GM23338 (cell line): ENCODE data around the gene FBXO33. TPM values are rescaled to one million over a fixed set of nuclear protein-coding genes. Genes with fewer than 3 reads are reported as not detected.

Source experiments
- ATAC-seq: fragments of 200-7000 bp; cut with Tn5 transposase; 3 replicates; pipeline ENCODE4 v1.9.1; 2020
- DNase-seq: peaks from one replicate; pipeline ENCODE4 v3.0.0-alpha.2; 2015; ENCODE audit warnings: low spot score
- H2AFZ ChIP-seq: fragments of 200-600 bp; sonication (generic); 2 replicates; pipeline ENCODE4 v1.8.0; 2016; ENCODE audit warnings: antibody characterized with exemption, mild to moderate bottlenecking, moderate library complexity
- H3F3A ChIP-seq: fragments of 200-600 bp; sonication (generic); replicated peaks from 2 replicates; pipeline ENCODE4 v1.8.0; 2017; ENCODE audit warnings: antibody characterized with exemption, mixed run types, low read depth
- H3K27ac ChIP-seq: fragments of 200-600 bp; sonication (generic); 2 replicates; pipeline ENCODE4 v1.6.1; 2016; ENCODE audit warnings: low read depth
- H3K27me3 ChIP-seq: fragments of 200-600 bp; sonication (generic); 2 replicates; pipeline ENCODE4 v1.8.0; 2016; ENCODE audit warnings: mild to moderate bottlenecking, mixed run types, moderate library complexity; ENCODE audit not compliant: insufficient read depth
- H3K36me3 ChIP-seq: fragments of 200-600 bp; sonication (generic); 2 replicates; pipeline ENCODE4 v1.8.0; 2016; ENCODE audit warnings: mild to moderate bottlenecking; ENCODE audit not compliant: insufficient read depth
- H3K4me1 ChIP-seq: fragments of 200-600 bp; sonication (generic); 2 replicates; pipeline ENCODE4 v1.8.0; 2016; ENCODE audit warnings: mild to moderate bottlenecking, moderate library complexity; ENCODE audit not compliant: insufficient read depth
- H3K4me2 ChIP-seq: fragments of 200-600 bp; sonication (generic); 2 replicates; pipeline ENCODE4 v1.7.1; 2017; ENCODE audit warnings: mixed run types
- H3K4me3 ChIP-seq: fragments of 200-600 bp; sonication (generic); 2 replicates; pipeline ENCODE4 v1.6.1; 2016; ENCODE audit warnings: mixed run types
- H3K79me2 ChIP-seq: fragments of 200-600 bp; sonication (generic); replicated peaks from 2 replicates; pipeline ENCODE4 v1.8.0; 2017; ENCODE audit warnings: mild to moderate bottlenecking; ENCODE audit not compliant: insufficient read depth
- H3K9me2 ChIP-seq: fragments of 200-600 bp; sonication (generic); 2 replicates; pipeline ENCODE4 v1.8.0; 2017; ENCODE audit not compliant: insufficient read depth
- H4K20me1 ChIP-seq: fragments of 200-600 bp; sonication (generic); replicated peaks from 2 replicates; pipeline ENCODE4 v1.8.0; 2017; ENCODE audit warnings: mild to moderate bottlenecking; ENCODE audit not compliant: insufficient read depth
- H3K27ac Mint-ChIP-seq: 2 replicates; pipeline ENCODE4 v1.8.0; 2020; ENCODE audit warnings: inconsistent platforms, mild to moderate bottlenecking, moderate library complexity, mixed read lengths
- H3K27me3 Mint-ChIP-seq: 3 replicates; pipeline ENCODE4 v1.8.0; 2022; ENCODE audit warnings: low read depth, mild to moderate bottlenecking, moderate library complexity, mixed read lengths, inconsistent platforms; ENCODE audit not compliant: insufficient read depth, poor library complexity
- H3K36me3 Mint-ChIP-seq: 3 replicates; pipeline ENCODE4 v1.8.0; 2021; ENCODE audit warnings: low read depth, mild to moderate bottlenecking, inconsistent platforms, moderate library complexity, mixed read lengths
- H3K4me1 Mint-ChIP-seq: 3 replicates; pipeline ENCODE4 v1.8.0; 2020; ENCODE audit warnings: mild to moderate bottlenecking, inconsistent platforms, mixed read lengths
- H3K4me3 Mint-ChIP-seq: 3 replicates; pipeline ENCODE4 v1.8.0; 2021; ENCODE audit warnings: moderate library complexity, mild to moderate bottlenecking, inconsistent platforms, mixed read lengths
- H3K9me3 Mint-ChIP-seq: 3 replicates; pipeline ENCODE4 v1.8.0; 2020; ENCODE audit warnings: moderate library complexity, mild to moderate bottlenecking, inconsistent platforms, mixed read lengths
- CREB1 ChIP-seq: fragments of 250-450 bp; sonication (Bioruptor Pico); IDR thresholded peaks from 2 replicates; pipeline ENCODE4 v1.5.0; 2020; ENCODE audit warnings: low read depth, mild to moderate bottlenecking, moderate library complexity
- EZH2 ChIP-seq: fragments of 200-600 bp; sonication (generic); IDR thresholded peaks from one replicate; pipeline ENCODE4 v1.8.0; 2017; ENCODE audit warnings: antibody characterized with exemption, mild to moderate bottlenecking, low read depth; ENCODE audit not compliant: unreplicated experiment
- JUNB ChIP-seq: IDR thresholded peaks from one replicate; pipeline ENCODE4 v1.6.1; 2016; ENCODE audit warnings: antibody characterized with exemption; ENCODE audit not compliant: unreplicated experiment
- POLR2AphosphoS5 ChIP-seq: IDR thresholded peaks from 2 replicates; pipeline ENCODE4 v1.6.1; 2016; ENCODE audit warnings: antibody characterized with exemption, low read depth
- STAT1 ChIP-seq: IDR thresholded peaks from one replicate; pipeline ENCODE4 v1.6.1; 2016; ENCODE audit warnings: antibody characterized with exemption; ENCODE audit not compliant: unreplicated experiment
- ZNF114 ChIP-seq: fragments of 250-450 bp; sonication (Bioruptor Pico); IDR thresholded peaks from 2 replicates; pipeline ENCODE4 v1.5.0; 2020; ENCODE audit warnings: mild to moderate bottlenecking, moderate library complexity
- polyA plus RNA-seq: library from polyadenylated mRNA; unstranded; fragments of >200 nt; fragmentation: Nextera tagmentation; extraction: Ambion mirVana; gene quantifications from 2 replicates; pipeline ENCODE4 v1.2.1, GENCODE V29; 2016
- total RNA-seq: library from RNA; depleted of rRNA; stranded (reverse); fragments of >200 nt; shearing (Covaris generic); gene quantifications from 2 replicates; pipeline ENCODE4 v1.2.3, GENCODE V29; 2014
- TF ChIP-seq, protein P1 (sequence below): IDR thresholded peaks from one replicate; pipeline ENCODE4 v1.6.1; 2018; ENCODE audit warnings: antibody characterized with exemption; ENCODE audit not compliant: unreplicated experiment
- TF ChIP-seq, protein P2 (sequence below): fragments of 250-450 bp; sonication (Bioruptor Pico); IDR thresholded peaks from 2 replicates; pipeline ENCODE4 v1.5.0; 2020; ENCODE audit warnings: mild to moderate bottlenecking, moderate library complexity

Gene FBXO33
- total and polyA plus RNA-seq, 2 experiments from 2014 or later: 6.7 to 13.1 TPM

DNA sequence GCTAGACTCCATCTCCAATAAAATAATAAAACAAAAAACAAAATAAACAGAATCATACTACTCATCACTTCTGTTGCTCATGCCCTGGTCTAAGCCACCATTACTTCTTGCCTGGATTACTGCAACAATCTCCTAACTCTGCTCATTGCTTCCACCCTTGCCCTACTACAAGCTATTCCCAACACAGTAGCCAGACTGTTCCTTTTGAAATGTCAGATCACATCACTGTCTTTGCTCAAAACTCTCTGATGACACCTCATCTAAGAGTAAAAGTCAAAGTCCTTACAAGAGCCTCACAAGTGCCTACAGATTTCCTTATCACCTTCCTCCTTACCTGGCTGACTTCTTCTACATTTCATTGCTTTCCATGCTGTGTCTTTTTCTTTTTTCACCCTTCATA, 10.0 kb downstream of the FBXO33 start:
- Histone ChIP-seq H3K79me2 (peaks cover 36% of the 10 kb centered on the region), H3K4me3 (no peak overlapping the region), H3K9me2 (no peaks in the 10 kb centered on the region), H2AFZ (no peak overlapping the region), H3K27ac (no peak overlapping the region), H3K36me3 (no peaks in the 10 kb centered on the region), H4K20me1 (peaks cover 7% of the 10 kb centered on the region; the same call in 1 of the 2 replicates), H3K27me3 (no peaks in the 10 kb centered on the region), H3K4me1 (peaks cover 8% of the 10 kb centered on the region; the same call in 1 of the 2 replicates), H3K4me2 (no peak overlapping the region), H3F3A (no peaks in the 10 kb centered on the region)
- no peak for ATAC-seq
- H3K9me3 Mint-ChIP-seq: peaks cover under 1% of the 10 kb centered on the region; the same call in 1 of the 3 replicates
- no peak overlapping the region for H3K27ac Mint-ChIP-seq
- no peak for DNase-seq
- H3K4me1 Mint-ChIP-seq: peaks cover 11% of the 10 kb centered on the region
- no peaks in the 10 kb centered on the region for H3K27me3 Mint-ChIP-seq
- TF ChIP-seq, protein P1, sequence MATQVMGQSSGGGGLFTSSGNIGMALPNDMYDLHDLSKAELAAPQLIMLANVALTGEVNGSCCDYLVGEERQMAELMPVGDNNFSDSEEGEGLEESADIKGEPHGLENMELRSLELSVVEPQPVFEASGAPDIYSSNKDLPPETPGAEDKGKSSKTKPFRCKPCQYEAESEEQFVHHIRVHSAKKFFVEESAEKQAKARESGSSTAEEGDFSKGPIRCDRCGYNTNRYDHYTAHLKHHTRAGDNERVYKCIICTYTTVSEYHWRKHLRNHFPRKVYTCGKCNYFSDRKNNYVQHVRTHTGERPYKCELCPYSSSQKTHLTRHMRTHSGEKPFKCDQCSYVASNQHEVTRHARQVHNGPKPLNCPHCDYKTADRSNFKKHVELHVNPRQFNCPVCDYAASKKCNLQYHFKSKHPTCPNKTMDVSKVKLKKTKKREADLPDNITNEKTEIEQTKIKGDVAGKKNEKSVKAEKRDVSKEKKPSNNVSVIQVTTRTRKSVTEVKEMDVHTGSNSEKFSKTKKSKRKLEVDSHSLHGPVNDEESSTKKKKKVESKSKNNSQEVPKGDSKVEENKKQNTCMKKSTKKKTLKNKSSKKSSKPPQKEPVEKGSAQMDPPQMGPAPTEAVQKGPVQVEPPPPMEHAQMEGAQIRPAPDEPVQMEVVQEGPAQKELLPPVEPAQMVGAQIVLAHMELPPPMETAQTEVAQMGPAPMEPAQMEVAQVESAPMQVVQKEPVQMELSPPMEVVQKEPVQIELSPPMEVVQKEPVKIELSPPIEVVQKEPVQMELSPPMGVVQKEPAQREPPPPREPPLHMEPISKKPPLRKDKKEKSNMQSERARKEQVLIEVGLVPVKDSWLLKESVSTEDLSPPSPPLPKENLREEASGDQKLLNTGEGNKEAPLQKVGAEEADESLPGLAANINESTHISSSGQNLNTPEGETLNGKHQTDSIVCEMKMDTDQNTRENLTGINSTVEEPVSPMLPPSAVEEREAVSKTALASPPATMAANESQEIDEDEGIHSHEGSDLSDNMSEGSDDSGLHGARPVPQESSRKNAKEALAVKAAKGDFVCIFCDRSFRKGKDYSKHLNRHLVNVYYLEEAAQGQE: no peak
- no peak for TF ChIP-seq STAT1
- no peak for TF ChIP-seq ZNF114 (CRISPR knock-in tag)
- TF ChIP-seq, protein P2, sequence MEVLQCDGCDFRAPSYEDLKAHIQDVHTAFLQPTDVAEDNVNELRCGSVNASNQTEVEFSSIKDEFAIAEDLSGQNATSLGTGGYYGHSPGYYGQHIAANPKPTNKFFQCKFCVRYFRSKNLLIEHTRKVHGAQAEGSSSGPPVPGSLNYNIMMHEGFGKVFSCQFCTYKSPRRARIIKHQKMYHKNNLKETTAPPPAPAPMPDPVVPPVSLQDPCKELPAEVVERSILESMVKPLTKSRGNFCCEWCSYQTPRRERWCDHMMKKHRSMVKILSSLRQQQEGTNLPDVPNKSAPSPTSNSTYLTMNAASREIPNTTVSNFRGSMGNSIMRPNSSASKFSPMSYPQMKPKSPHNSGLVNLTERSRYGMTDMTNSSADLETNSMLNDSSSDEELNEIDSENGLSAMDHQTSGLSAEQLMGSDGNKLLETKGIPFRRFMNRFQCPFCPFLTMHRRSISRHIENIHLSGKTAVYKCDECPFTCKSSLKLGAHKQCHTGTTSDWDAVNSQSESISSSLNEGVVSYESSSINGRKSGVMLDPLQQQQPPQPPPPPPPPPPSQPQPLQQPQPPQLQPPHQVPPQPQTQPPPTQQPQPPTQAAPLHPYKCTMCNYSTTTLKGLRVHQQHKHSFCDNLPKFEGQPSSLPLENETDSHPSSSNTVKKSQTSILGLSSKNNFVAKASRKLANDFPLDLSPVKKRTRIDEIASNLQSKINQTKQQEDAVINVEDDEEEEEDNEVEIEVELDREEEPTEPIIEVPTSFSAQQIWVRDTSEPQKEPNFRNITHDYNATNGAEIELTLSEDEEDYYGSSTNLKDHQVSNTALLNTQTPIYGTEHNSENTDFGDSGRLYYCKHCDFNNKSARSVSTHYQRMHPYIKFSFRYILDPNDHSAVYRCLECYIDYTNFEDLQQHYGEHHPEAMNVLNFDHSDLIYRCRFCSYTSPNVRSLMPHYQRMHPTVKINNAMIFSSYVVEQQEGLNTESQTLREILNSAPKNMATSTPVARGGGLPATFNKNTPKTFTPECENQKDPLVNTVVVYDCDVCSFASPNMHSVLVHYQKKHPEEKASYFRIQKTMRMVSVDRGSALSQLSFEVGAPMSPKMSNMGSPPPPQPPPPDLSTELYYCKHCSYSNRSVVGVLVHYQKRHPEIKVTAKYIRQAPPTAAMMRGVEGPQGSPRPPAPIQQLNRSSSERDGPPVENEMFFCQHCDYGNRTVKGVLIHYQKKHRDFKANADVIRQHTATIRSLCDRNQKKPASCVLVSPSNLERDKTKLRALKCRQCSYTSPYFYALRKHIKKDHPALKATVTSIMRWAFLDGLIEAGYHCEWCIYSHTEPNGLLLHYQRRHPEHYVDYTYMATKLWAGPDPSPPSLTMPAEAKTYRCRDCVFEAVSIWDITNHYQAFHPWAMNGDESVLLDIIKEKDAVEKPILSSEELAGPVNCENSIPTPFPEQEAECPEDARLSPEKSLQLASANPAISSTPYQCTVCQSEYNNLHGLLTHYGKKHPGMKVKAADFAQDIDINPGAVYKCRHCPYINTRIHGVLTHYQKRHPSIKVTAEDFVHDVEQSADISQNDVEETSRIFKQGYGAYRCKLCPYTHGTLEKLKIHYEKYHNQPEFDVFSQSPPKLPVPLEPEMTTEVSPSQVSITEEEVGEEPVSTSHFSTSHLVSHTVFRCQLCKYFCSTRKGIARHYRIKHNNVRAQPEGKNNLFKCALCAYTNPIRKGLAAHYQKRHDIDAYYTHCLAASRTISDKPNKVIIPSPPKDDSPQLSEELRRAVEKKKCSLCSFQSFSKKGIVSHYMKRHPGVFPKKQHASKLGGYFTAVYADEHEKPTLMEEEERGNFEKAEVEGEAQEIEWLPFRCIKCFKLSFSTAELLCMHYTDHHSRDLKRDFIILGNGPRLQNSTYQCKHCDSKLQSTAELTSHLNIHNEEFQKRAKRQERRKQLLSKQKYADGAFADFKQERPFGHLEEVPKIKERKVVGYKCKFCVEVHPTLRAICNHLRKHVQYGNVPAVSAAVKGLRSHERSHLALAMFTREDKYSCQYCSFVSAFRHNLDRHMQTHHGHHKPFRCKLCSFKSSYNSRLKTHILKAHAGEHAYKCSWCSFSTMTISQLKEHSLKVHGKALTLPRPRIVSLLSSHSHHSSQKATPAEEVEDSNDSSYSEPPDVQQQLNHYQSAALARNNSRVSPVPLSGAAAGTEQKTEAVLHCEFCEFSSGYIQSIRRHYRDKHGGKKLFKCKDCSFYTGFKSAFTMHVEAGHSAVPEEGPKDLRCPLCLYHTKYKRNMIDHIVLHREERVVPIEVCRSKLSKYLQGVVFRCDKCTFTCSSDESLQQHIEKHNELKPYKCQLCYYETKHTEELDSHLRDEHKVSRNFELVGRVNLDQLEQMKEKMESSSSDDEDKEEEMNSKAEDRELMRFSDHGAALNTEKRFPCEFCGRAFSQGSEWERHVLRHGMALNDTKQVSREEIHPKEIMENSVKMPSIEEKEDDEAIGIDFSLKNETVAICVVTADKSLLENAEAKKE (CRISPR knock-in tag): no peak
- TF ChIP-seq POLR2AphosphoS5: no peak
- TF ChIP-seq CREB1 (CRISPR knock-in tag): no peak
- no peak for TF ChIP-seq JUNB
- TF ChIP-seq EZH2: no peak
- no peak overlapping the region for H3K4me3 Mint-ChIP-seq
- peaks cover under 1% of the 10 kb centered on the region; the same call in 1 of the 3 replicates for H3K36me3 Mint-ChIP-seq
